Neural cell (in vitro differentiated cells): ENCODE results near the gene GAPDH. TPM values are rescaled to one million over a fixed set of nuclear protein-coding genes. Genes with fewer than 3 reads are reported as not detected.

ENCODE experiments used
- H2AFZ ChIP-seq: fragments of 200-600, 300-800 bp; sonication (generic), shearing (Covaris generic); 2 replicates; pipeline ENCODE4 v1.6.0; 2014; ENCODE audit warnings: low read depth, mild to moderate bottlenecking, antibody characterized with exemption, low read length, moderate library complexity
- H3F3A ChIP-seq: fragments of 200-600 bp; shearing (Covaris generic); 2 replicates; pipeline ENCODE4 v1.6.1; 2016; ENCODE audit warnings: mild to moderate bottlenecking, moderate library complexity, mixed read lengths, antibody characterized with exemption, low read length; ENCODE audit not compliant: insufficient read depth, poor library complexity, severe bottlenecking
- H3K27ac ChIP-seq: fragments of 200-600, 300-800 bp; sonication (generic), shearing (Covaris generic); 2 replicates; pipeline ENCODE4 v1.5.1; 2014; ENCODE audit warnings: mild to moderate bottlenecking, low read length, moderate library complexity
- H3K27me3 ChIP-seq: fragments of 300-800, 200-600 bp; sonication (generic), shearing (Covaris generic); 2 replicates; pipeline ENCODE4 v1.6.0; 2014; ENCODE audit warnings: mild to moderate bottlenecking, low read depth, low read length, moderate library complexity; ENCODE audit not compliant: insufficient read depth
- H3K36me3 ChIP-seq: fragments of 300-800, 200-600 bp; sonication (generic), shearing (Covaris generic); 2 replicates; pipeline ENCODE4 v1.5.1; 2014; ENCODE audit warnings: mild to moderate bottlenecking, antibody characterized with exemption, low read length, moderate library complexity; ENCODE audit not compliant: insufficient read depth
- H3K4me2 ChIP-seq: fragments of 300-800, 200-600 bp; sonication (generic), shearing (Covaris generic); 2 replicates; pipeline ENCODE4 v1.6.0; 2014; ENCODE audit warnings: mild to moderate bottlenecking, low read length
- H3K4me3 ChIP-seq: fragments of 300-800, 200-600 bp; sonication (generic), shearing (Covaris generic); 2 replicates; pipeline ENCODE4 v1.5.1; 2014; ENCODE audit warnings: mild to moderate bottlenecking, low read length, moderate library complexity
- H3K79me2 ChIP-seq: fragments of 200-600 bp; shearing (Covaris generic); replicated peaks from 2 replicates; pipeline ENCODE4 v1.6.0; 2014; ENCODE audit warnings: mild to moderate bottlenecking, low read length, moderate library complexity; ENCODE audit not compliant: insufficient read depth
- H3K9ac ChIP-seq: fragments of 300-800, 200-600 bp; sonication (generic), shearing (Covaris generic); 2 replicates; pipeline ENCODE4 v1.6.1; 2016; ENCODE audit warnings: mild to moderate bottlenecking, low read length, mixed read lengths
- H3K9me2 ChIP-seq: fragments of 200-600 bp; shearing (Covaris generic); 2 replicates; pipeline ENCODE4 v1.6.1; 2016; ENCODE audit warnings: mild to moderate bottlenecking, low read length, mixed read lengths; ENCODE audit not compliant: insufficient read depth
- H3K9me3 ChIP-seq: fragments of 200-600, 300-800 bp; sonication (generic), shearing (Covaris generic); 2 replicates; pipeline ENCODE4 v1.6.1; 2016; ENCODE audit warnings: mild to moderate bottlenecking, mixed run types, low read length, moderate library complexity, mixed read lengths
- H4K20me1 ChIP-seq: fragments of 200-600 bp; shearing (Covaris generic); 2 replicates; pipeline ENCODE4 v1.6.1; 2016; ENCODE audit warnings: mild to moderate bottlenecking, mixed run types; ENCODE audit not compliant: insufficient read depth
- CTCF ChIP-seq: fragments of 450-650 bp; IDR thresholded peaks from 2 replicates; pipeline ENCODE4 v1.5.1; 2014; ENCODE audit warnings: antibody characterized with exemption, mild to moderate bottlenecking, moderate library complexity; ENCODE audit not compliant: poor library complexity, severe bottlenecking
- EP300 ChIP-seq: fragments of 450-650 bp; conservative IDR thresholded peaks from 2 replicates; pipeline ENCODE4 v1.6.1; 2014; ENCODE audit warnings: antibody characterized with exemption, mild to moderate bottlenecking, moderate library complexity; ENCODE audit not compliant: poor library complexity, severe bottlenecking
- EZH2 ChIP-seq: fragments of 200-600, 300-800 bp; shearing (Covaris generic), sonication (generic); IDR thresholded peaks from 2 replicates; pipeline ENCODE4 v1.6.1; 2014; ENCODE audit warnings: antibody characterized with exemption, low read length, borderline replicate concordance, mild to moderate bottlenecking; ENCODE audit not compliant: insufficient read depth, poor library complexity, severe bottlenecking
- MXI1 ChIP-seq: fragments of 450-650 bp; conservative IDR thresholded peaks from 2 replicates; pipeline ENCODE4 v1.6.1; 2014; ENCODE audit warnings: antibody characterized with exemption, mild to moderate bottlenecking; ENCODE audit not compliant: poor library complexity, severe bottlenecking
- POLR2AphosphoS5 ChIP-seq: IDR thresholded peaks from 2 replicates; pipeline ENCODE4 v1.6.1; 2012
- RAD21 ChIP-seq: fragments of 450-650 bp; conservative IDR thresholded peaks from 2 replicates; pipeline ENCODE4 v1.6.1; 2014; ENCODE audit warnings: antibody characterized with exemption, mild to moderate bottlenecking, moderate library complexity
- REST ChIP-seq: IDR thresholded peaks from 2 replicates; pipeline ENCODE4 v1.6.1; 2012; ENCODE audit warnings: borderline replicate concordance
- SMC3 ChIP-seq: fragments of 450-650 bp; conservative IDR thresholded peaks from 2 replicates; pipeline ENCODE4 v1.6.1; 2014; ENCODE audit warnings: antibody characterized with exemption, mild to moderate bottlenecking, moderate library complexity; ENCODE audit not compliant: poor library complexity
- TAF1 ChIP-seq: IDR thresholded peaks from 2 replicates; pipeline ENCODE4 v1.6.1; 2012; ENCODE audit warnings: low read depth
- polyA plus RNA-seq: library from polyadenylated mRNA; depleted of rRNA; stranded (reverse); fragments of >200 nt; gene quantifications from 2 replicates; pipeline ENCODE4 v1.2.3, GENCODE V29; 2014

GAPDH gene
- polyA plus RNA-seq, 1 donor from 2014 or later: 1,673 TPM

- Histone ChIP-seq H3K9ac (no peak overlapping the region), H3K4me3 (no peak overlapping the region), H3K27me3 (no peaks in the 10 kb centered on the region), H3F3A (no peaks in the 10 kb centered on the region), H3K9me2 (no peaks in the 10 kb centered on the region), H2AFZ (no peak overlapping the region), H3K27ac (no peak overlapping the region), H4K20me1 (no peaks in the 10 kb centered on the region), H3K36me3 (peaks cover 12% of the 10 kb centered on the region), H3K9me3 (no peaks in the 10 kb centered on the region), H3K4me2 (no peak overlapping the region), H3K79me2 (peaks cover 7% of the 10 kb centered on the region)
- TF ChIP-seq EZH2 (no peak), EP300 (no peak), POLR2AphosphoS5 (no peak), MXI1 (no peak), TAF1 (no peak), REST (no peak), SMC3 (no peak), CTCF (no peak), RAD21 (no peak)
Measured at GRCh38 chr12:6569786-6570185, 35.5 kb downstream of the GAPDH start.

- peaks cover 14% of the 10 kb centered on the region for H3K36me3 ChIP-seq
- H3K4me2 ChIP-seq: no peak overlapping the region
- H3K9me3 ChIP-seq: no peaks in the 10 kb centered on the region
- no peaks in the 10 kb centered on the region for H3K27me3 ChIP-seq
- H3K27ac ChIP-seq: no peak overlapping the region
- TF ChIP-seq RAD21 (peak; percentile 39), EP300 (no peak), POLR2AphosphoS5 (no peak), REST (no peak), EZH2 (no peak), SMC3 (peak; percentile 27), MXI1 (no peak), CTCF (peak; percentile 55)
- H4K20me1 ChIP-seq: no peaks in the 10 kb centered on the region
- H3K79me2 ChIP-seq: peaks cover 7% of the 10 kb centered on the region
- no peaks in the 10 kb centered on the region for H3K9me2 ChIP-seq
- H3F3A ChIP-seq: no peaks in the 10 kb centered on the region
- H2AFZ ChIP-seq: no peak overlapping the region
- no peak overlapping the region for H3K9ac ChIP-seq
- no peak overlapping the region for H3K4me3 ChIP-seq
Measured at GRCh38 chr12:6570264-6570887, 36.1 kb downstream of the GAPDH start.
